GDM1 (cell line): ENCODE data around the gene DHRS13.

Experiments
- DNase-seq: peaks from one replicate; lab custom pipeline; 2025; lab: John Stamatoyannopoulos, UW

Gene DHRS13

GRCh38 chr17:28858801-28859355 lies 44.0 kb downstream of the DHRS13 start:
- no peak for DNase-seq

DNA sequence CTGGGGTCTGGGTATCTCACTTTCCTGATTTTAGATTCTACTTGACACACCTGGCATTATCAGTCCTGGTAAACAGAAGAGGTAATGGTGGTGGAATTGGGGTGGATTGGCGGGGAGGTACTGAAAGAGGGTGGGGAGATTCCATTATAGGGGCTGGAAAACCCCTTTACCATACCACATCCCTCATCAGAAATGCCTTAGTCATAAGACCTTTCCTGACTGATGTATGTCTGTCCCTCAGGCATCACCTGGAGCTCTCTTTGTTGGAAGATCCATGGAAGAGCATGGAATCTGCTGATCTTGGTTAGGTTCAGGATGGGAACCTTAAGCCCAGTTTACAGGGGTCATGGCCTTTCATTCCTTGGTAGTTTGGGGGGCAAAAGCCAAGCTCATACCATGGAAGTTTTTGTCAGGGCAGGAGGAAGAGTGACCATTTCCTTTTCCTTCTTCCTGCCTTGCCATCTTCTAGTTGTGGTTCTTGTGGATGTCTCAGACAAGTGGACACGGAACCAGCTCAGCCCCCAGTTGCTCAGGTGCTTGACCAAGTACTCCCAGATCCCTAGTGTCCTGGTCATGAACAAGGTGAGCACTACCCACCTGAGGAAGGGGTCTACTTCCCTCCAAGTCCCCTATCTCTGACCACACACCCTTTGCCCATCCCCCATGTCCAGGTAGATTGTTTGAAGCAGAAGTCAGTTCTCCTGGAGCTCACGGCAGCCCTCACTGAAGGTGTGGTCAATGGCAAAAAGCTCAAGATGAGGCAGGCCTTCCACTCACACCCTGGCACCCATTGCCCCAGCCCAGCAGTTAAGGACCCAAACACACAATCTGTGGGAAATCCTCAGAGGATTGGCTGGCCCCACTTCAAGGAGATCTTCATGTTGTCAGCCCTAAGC lies 44.7 kb downstream of the DHRS13 start:
- DNase-seq, result no peak

DNA sequence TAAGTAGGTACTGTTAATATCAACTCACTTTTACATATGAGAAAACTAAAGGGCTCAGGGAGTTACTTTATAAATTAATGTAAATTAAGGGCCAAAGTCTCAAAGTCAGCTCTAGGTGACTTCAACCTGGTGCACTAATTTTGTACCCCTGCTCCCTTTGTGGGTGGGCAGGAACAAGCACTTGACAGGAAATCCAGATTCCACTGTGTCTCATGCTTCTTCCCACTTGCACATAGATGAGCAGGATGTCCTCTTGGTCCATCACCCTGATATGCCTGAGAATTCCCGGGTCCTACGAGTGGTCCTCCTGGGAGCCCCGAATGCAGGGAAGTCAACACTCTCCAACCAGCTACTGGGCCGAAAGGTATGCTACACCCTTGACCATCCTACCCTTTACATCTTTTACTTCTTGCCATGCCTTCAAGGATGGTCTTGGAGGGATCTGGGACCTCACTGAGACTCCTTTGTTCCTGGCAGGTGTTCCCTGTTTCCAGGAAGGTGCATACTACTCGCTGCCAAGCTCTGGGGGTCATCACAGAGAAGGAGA lies 46.8 kb downstream of the DHRS13 start:
- DNase-seq, result no peak

DNA sequence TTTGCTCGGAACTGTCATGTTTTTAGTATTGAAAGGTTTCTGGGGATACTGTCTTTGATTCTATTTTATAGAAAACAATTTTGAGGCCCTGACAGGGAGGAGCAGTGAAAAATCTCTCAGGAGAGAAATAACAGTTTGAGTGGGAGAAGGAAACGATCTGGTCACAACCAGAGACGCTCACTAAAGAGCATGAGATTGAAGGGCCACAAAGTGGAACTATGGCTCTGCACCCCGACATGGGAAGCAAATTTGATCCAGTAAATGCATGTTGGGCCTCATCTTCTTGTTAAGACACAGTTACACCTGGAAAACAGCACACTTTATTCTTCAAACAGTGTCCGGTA lies 47.6 kb downstream of the DHRS13 start:
- no peak for DNase-seq

- peak; percentile 63 for DNase-seq
Observed at GRCh38 chr17:28854457-28855335, 48.2 kb downstream of the DHRS13 start, which contains the start of gene ERAL1. TSS of gene ERAL1 (plus strand) at chr17:28855016. CDS start at chr17:28855035, 19 bp downstream.

- no peak for DNase-seq
Observed at GRCh38 chr17:28853295-28853694, 49.6 kb downstream of the DHRS13 start.

- no peak for DNase-seq
Observed at GRCh38 chr17:28849281-28849680, 53.6 kb downstream of the DHRS13 start.

DNA sequence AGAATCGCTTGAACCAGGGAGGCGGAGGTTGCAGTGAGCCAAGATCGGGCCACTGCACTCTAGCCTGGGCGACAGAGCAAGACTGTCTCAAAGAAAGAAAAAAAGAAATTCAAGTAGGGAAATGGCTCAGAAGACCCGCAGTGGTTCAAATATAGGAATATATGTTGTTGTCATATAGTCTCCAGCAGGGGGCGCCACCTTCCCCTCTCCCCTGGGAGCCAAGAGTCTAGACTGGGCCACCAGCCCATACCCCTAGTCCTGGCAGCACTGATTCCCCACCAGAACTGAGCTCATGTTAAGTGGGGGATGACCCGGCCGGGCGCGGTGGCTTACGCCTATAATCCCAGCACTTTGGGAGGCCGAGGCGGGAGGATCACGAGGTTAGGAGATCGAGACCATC lies 54.2 kb downstream of the DHRS13 start:
- peak; percentile 38 for DNase-seq
